ENCODE data around the gene GLCCI1.
"Not testable (repeated sequence)": the region's sequence is repeated elsewhere in the genome, so short reads cannot be mapped to it uniquely, and the experiment has no call there.

GLCCI1 gene

GRCh38 chr7:7989616-7990440 lies 21.2 kb downstream of the GLCCI1 start:
- no peak for DNase-seq (ENCODE audit: low read depth in 2 of 2)

- DNase-seq (ENCODE audit: low read depth in 2 of 2): no peak
Observed at GRCh38 chr7:7990441-7990761, 21.8 kb downstream of the GLCCI1 start.

GRCh38 chr7:7992506-7992905 lies 23.9 kb downstream of the GLCCI1 start:
- DNase-seq (ENCODE audit: low read depth in 2 of 2): no peak

- DNase-seq (ENCODE audit: low read depth in 2 of 2): not testable (repeated sequence)
Observed at GRCh38 chr7:7995348-7995747, 26.8 kb downstream of the GLCCI1 start.

GRCh38 chr7:7996568-7996967 lies 28.0 kb downstream of the GLCCI1 start:
- no peak for DNase-seq (ENCODE audit: low read depth in 2 of 2)

GRCh38 chr7:8000315-8000941 lies 31.8 kb downstream of the GLCCI1 start:
- DNase-seq (ENCODE audit: low read depth in 2 of 2): no peak

- DNase-seq (ENCODE audit: low read depth in 2 of 2): no peak
Observed at GRCh38 chr7:8003077-8003476, 34.5 kb downstream of the GLCCI1 start.

- DNase-seq (ENCODE audit: low read depth in 2 of 2): no peak
Observed at GRCh38 chr7:8005279-8005678, 36.7 kb downstream of the GLCCI1 start.

GRCh38 chr7:8014399-8014798 lies 45.8 kb downstream of the GLCCI1 start:
- no peak for DNase-seq (ENCODE audit: low read depth in 2 of 2)

GRCh38 chr7:8015100-8015745 lies 46.6 kb downstream of the GLCCI1 start:
- no peak for DNase-seq (ENCODE audit: low read depth in 2 of 2)

GRCh38 chr7:8015746-8016120 lies 47.1 kb downstream of the GLCCI1 start:
- DNase-seq (ENCODE audit: low read depth in 2 of 2): no peak

- DNase-seq (ENCODE audit: low read depth in 2 of 2): no peak
Observed at GRCh38 chr7:8017423-8017822, 48.8 kb downstream of the GLCCI1 start.

- no peak for DNase-seq (ENCODE audit: low read depth in 2 of 2)
Observed at GRCh38 chr7:8018961-8019360, 50.4 kb downstream of the GLCCI1 start.

GRCh38 chr7:8022628-8023027 lies 54.0 kb downstream of the GLCCI1 start:
- DNase-seq (ENCODE audit: low read depth in 2 of 2): no peak

GRCh38 chr7:8035192-8035591 lies 66.6 kb downstream of the GLCCI1 start:
- no peak for DNase-seq (ENCODE audit: low read depth in 2 of 2)

- no peak for DNase-seq (ENCODE audit: low read depth in 2 of 2)
Observed at GRCh38 chr7:8035647-8036518, 67.3 kb downstream of the GLCCI1 start.

GRCh38 chr7:8037151-8037550 lies 68.6 kb downstream of the GLCCI1 start:
- DNase-seq (ENCODE audit: low read depth in 2 of 2): no peak

- no peak for DNase-seq (ENCODE audit: low read depth in 2 of 2)
Observed at GRCh38 chr7:8040768-8041369, 72.3 kb downstream of the GLCCI1 start.

- no peak for DNase-seq (ENCODE audit: low read depth in 2 of 2)
Observed at GRCh38 chr7:8042796-8043535, 74.4 kb downstream of the GLCCI1 start.

GRCh38 chr7:8044761-8045430 lies 76.3 kb downstream of the GLCCI1 start:
- DNase-seq (ENCODE audit: low read depth in 2 of 2): no peak

All from stimulated activated CD8-positive, alpha-beta memory T cell treated with anti-CD3 and anti-CD28 coated beads, Interleukin-7, amount 100 ng/mL, for 4 hours (primary cell).